ENCODE data around the gene GSTM1. TPM values are rescaled to one million over a fixed set of nuclear protein-coding genes. Genes with fewer than 3 reads are reported as not detected.

Gene GSTM1
- total RNA-seq, 1 donor from 2014 or later: 13.8 TPM

- Mint-ChIP-seq H3K9me3 (no peaks in the 10 kb centered on the region), H3K27me3 (ENCODE audit: insufficient read depth, low read depth) (peaks cover 10% of the 10 kb centered on the region), H3K4me1 (peaks cover 41% of the 10 kb centered on the region), H3K4me3 (peak overlapping the region; percentile 3), H3K36me3 (no peaks in the 10 kb centered on the region), H3K27ac (peak overlapping the region; percentile 13)
- H3K9me3 ChIP-seq (ENCODE audit: low read depth): no peaks in the 10 kb centered on the region
- no peak overlapping the region for H3K27ac ChIP-seq
- no peak for DNase-seq (ENCODE audit: low spot score)
- no peak overlapping the region for H3K4me2 ChIP-seq
- no peaks in the 10 kb centered on the region for H3F3A ChIP-seq (ENCODE audit: low read depth)
- no peak overlapping the region for H3K9ac ChIP-seq
- H3K4me1 ChIP-seq: no peaks in the 10 kb centered on the region
- no peaks in the 10 kb centered on the region for H3K36me3 ChIP-seq
- no peak overlapping the region for H2AFZ ChIP-seq (replicated peaks)
- no peaks in the 10 kb centered on the region for H4K20me1 ChIP-seq (ENCODE audit: low read depth)
- TF ChIP-seq EZH2phosphoT487 (IDR thresholded peaks at IDR 0.05): no peak
- no peak for TF ChIP-seq EZH2 (IDR thresholded peaks at IDR 0.05)
- TF ChIP-seq CTCF (IDR thresholded peaks at IDR 0.05): no peak
- H3K4me3 ChIP-seq: no peak overlapping the region
- no peaks in the 10 kb centered on the region for H3K79me2 ChIP-seq (ENCODE audit: low read depth)
- H3K27me3 ChIP-seq: no peaks in the 10 kb centered on the region
These were observed 39.2 kb downstream of the GSTM1 start for GRCh38 chr1:109726728-109727373.

DNA sequence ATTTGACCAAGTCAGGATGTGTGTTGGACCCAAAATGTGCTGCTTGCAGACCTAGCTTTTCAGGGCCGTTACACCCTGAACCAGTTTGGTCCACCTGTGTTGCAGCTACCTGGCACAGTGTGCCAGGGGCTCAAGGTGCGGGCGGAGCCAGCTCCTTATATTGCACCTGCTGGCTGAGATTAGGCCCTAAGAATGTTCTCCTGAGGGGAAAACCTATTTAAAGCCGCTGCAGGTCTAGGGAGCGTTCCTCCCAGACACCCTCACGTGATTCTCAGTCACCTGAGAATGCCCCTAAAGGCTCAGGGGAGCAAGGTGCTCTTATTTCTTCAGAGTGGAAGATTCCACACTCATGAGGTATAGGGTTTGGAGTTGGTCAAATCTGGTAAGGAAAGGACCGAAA, 41.3 kb downstream of the GSTM1 start:
- Histone ChIP-seq H3K4me3 (no peak overlapping the region), H3K4me2 (no peak overlapping the region), H2AFZ (replicated peaks) (no peak overlapping the region), H3K79me2 (ENCODE audit: low read depth) (no peaks in the 10 kb centered on the region), H4K20me1 (ENCODE audit: low read depth) (no peaks in the 10 kb centered on the region), H3F3A (ENCODE audit: low read depth) (no peaks in the 10 kb centered on the region), H3K27ac (no peak overlapping the region), H3K9ac (no peak overlapping the region), H3K9me3 (ENCODE audit: low read depth) (no peaks in the 10 kb centered on the region), H3K4me1 (no peaks in the 10 kb centered on the region), H3K36me3 (no peaks in the 10 kb centered on the region), H3K27me3 (no peaks in the 10 kb centered on the region)
- TF ChIP-seq EZH2 (IDR thresholded peaks at IDR 0.05): no peak
- no peak overlapping the region for H3K4me3 Mint-ChIP-seq
- H3K36me3 Mint-ChIP-seq: no peaks in the 10 kb centered on the region
- DNase-seq (ENCODE audit: low spot score): no peak
- peaks cover 2% of the 10 kb centered on the region for H3K9me3 Mint-ChIP-seq
- peaks cover 11% of the 10 kb centered on the region for H3K27me3 Mint-ChIP-seq (ENCODE audit: insufficient read depth, low read depth)
- peaks cover 53% of the 10 kb centered on the region for H3K4me1 Mint-ChIP-seq
- H3K27ac Mint-ChIP-seq: no peak overlapping the region

DNA sequence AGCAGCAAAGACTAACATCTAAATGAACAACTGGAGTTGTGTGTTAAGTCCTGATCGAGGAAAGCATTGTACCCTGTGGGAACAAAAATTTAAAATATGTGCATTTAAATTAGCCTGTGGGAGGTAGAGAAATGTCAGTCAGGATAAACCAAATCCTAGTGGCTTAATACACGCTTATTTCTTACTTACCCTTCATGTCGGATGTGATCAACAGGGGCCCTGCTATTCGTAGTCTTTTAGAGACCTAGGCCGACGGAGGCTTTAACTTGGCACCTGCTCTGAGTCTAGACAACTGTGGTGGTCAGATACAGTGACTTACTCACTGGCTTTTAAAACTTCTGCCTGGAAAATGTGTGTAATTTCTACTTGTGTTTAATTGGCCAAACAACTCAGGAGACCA, 43.0 kb downstream of the GSTM1 start:
- H4K20me1 ChIP-seq (ENCODE audit: low read depth): no peaks in the 10 kb centered on the region
- H2AFZ ChIP-seq (replicated peaks): no peak overlapping the region
- H3K9ac ChIP-seq: no peak overlapping the region
- H3K27ac ChIP-seq: no peak overlapping the region
- H3K79me2 ChIP-seq (ENCODE audit: low read depth): no peaks in the 10 kb centered on the region
- H3F3A ChIP-seq (ENCODE audit: low read depth): no peaks in the 10 kb centered on the region
- no peak overlapping the region for H3K4me2 ChIP-seq
- H3K36me3 Mint-ChIP-seq: peaks cover 8% of the 10 kb centered on the region
- no peaks in the 10 kb centered on the region for H3K36me3 ChIP-seq
- TF ChIP-seq EZH2phosphoT487 (IDR thresholded peaks at IDR 0.05) (no peak), CTCF (IDR thresholded peaks at IDR 0.05) (no peak), EZH2 (IDR thresholded peaks at IDR 0.05) (no peak)
- no peaks in the 10 kb centered on the region for H3K27me3 ChIP-seq
- no peaks in the 10 kb centered on the region for H3K9me3 ChIP-seq (ENCODE audit: low read depth)
- peak overlapping the region; percentile 72 for H3K27ac Mint-ChIP-seq
- H3K27me3 Mint-ChIP-seq (ENCODE audit: insufficient read depth, low read depth): peaks cover 11% of the 10 kb centered on the region
- no peak overlapping the region for H3K4me3 ChIP-seq
- H3K9me3 Mint-ChIP-seq: peaks cover 2% of the 10 kb centered on the region
- H3K4me1 ChIP-seq: no peaks in the 10 kb centered on the region
- peak; percentile 11 for DNase-seq (ENCODE audit: low spot score)
- peak overlapping the region; percentile 30 for H3K4me3 Mint-ChIP-seq
- peaks cover 52% of the 10 kb centered on the region for H3K4me1 Mint-ChIP-seq

GRCh38 chr1:109732390-109732881, 44.8 kb downstream of the GSTM1 start:
- Mint-ChIP-seq H3K36me3 (peaks cover 17% of the 10 kb centered on the region), H3K4me3 (no peak overlapping the region), H3K4me1 (peaks cover 40% of the 10 kb centered on the region), H3K27ac (peak overlapping the region; percentile 11), H3K27me3 (ENCODE audit: insufficient read depth, low read depth) (peaks cover 6% of the 10 kb centered on the region), H3K9me3 (peaks cover 2% of the 10 kb centered on the region)
- Histone ChIP-seq H3F3A (ENCODE audit: low read depth) (no peaks in the 10 kb centered on the region), H3K4me1 (no peaks in the 10 kb centered on the region), H3K27me3 (no peaks in the 10 kb centered on the region), H3K27ac (no peak overlapping the region), H4K20me1 (ENCODE audit: low read depth) (no peaks in the 10 kb centered on the region), H3K9me3 (ENCODE audit: low read depth) (no peaks in the 10 kb centered on the region), H3K9ac (no peak overlapping the region), H3K36me3 (no peaks in the 10 kb centered on the region), H3K79me2 (ENCODE audit: low read depth) (no peaks in the 10 kb centered on the region), H3K4me3 (no peak overlapping the region), H2AFZ (replicated peaks) (no peak overlapping the region), H3K4me2 (no peak overlapping the region)
- no peak for TF ChIP-seq CTCF (IDR thresholded peaks at IDR 0.05)
- no peak for TF ChIP-seq EZH2phosphoT487 (IDR thresholded peaks at IDR 0.05)
- TF ChIP-seq EZH2 (IDR thresholded peaks at IDR 0.05): no peak
- DNase-seq (ENCODE audit: low spot score): no peak

Measured in neural progenitor cell (in vitro differentiated cells).